Activated T-helper 1 cell treated with Interleukin-2 at 50 U/mL for 16 hours (primary cell): ENCODE results near the gene MAP7D2.

Source experiments
- DNase-seq: peaks from one replicate; pipeline ENCODE4 v3.0.0-alpha.2; 2020; ENCODE audit warnings: low read depth

MAP7D2 gene

GRCh38 chrX:20112022-20112774 is 4.5 kb downstream of the MAP7D2 start:
- no peak for DNase-seq

GRCh38 chrX:20111271-20111670 is 5.4 kb downstream of the MAP7D2 start:
- DNase-seq, result no peak

GRCh38 chrX:20101934-20102581 is 14.6 kb downstream of the MAP7D2 start:
- no peak for DNase-seq

GRCh38 chrX:20091499-20091898 is 25.2 kb downstream of the MAP7D2 start:
- DNase-seq, result no peak

- no peak for DNase-seq
These were observed 26.9 kb downstream of the MAP7D2 start for GRCh38 chrX:20089845-20090244.

- no peak for DNase-seq
These were observed 36.4 kb downstream of the MAP7D2 start for GRCh38 chrX:20080277-20080676.

- no peak for DNase-seq
These were observed 45.1 kb downstream of the MAP7D2 start for GRCh38 chrX:20071511-20072079.

- no peak for DNase-seq
These were observed 48.8 kb downstream of the MAP7D2 start for GRCh38 chrX:20067709-20068561.

- DNase-seq, result no peak
These were observed 49.6 kb downstream of the MAP7D2 start for GRCh38 chrX:20066968-20067708.

- no peak for DNase-seq
These were observed 52.9 kb downstream of the MAP7D2 start for GRCh38 chrX:20063716-20064351.

- DNase-seq, result no peak
These were observed 53.6 kb downstream of the MAP7D2 start for GRCh38 chrX:20063153-20063552.

- no peak for DNase-seq
These were observed 54.9 kb downstream of the MAP7D2 start for GRCh38 chrX:20061855-20062254.

GRCh38 chrX:20060961-20061748 is 55.6 kb downstream of the MAP7D2 start:
- no peak for DNase-seq

- no peak for DNase-seq
These were observed 57.1 kb downstream of the MAP7D2 start for GRCh38 chrX:20059467-20060128.

- DNase-seq, result no peak
These were observed 59.2 kb downstream of the MAP7D2 start for GRCh38 chrX:20057479-20057878.

- no peak for DNase-seq
These were observed 60.0 kb downstream of the MAP7D2 start for GRCh38 chrX:20056704-20057103.

- DNase-seq, result no peak
These were observed 63.2 kb downstream of the MAP7D2 start for GRCh38 chrX:20053537-20053936.

GRCh38 chrX:20046864-20047263 is 69.8 kb downstream of the MAP7D2 start:
- no peak for DNase-seq

- DNase-seq, result no peak
These were observed 70.5 kb downstream of the MAP7D2 start for GRCh38 chrX:20046223-20046622.

- no peak for DNase-seq
These were observed 74.5 kb downstream of the MAP7D2 start for GRCh38 chrX:20042221-20042620.
